Measurements from ENCODE around the gene VEGFB.

- TF ChIP-seq CTCF (conservative IDR thresholded peaks at IDR 0.05; ENCODE audit: low read length) (no peak), EZH2phosphoT487 (IDR thresholded peaks at IDR 0.05; ENCODE audit: borderline replicate concordance) (no peak)
These were observed 14.7 kb downstream of the VEGFB start for GRCh38 chr11:64249038-64249437.
